Measurements from ENCODE around the gene LHFPL2.

Gene LHFPL2

GRCh38 chr5:78499485-78499884, 149.1 kb downstream of the LHFPL2 start:
- Histone ChIP-seq H3K4me3 (ENCODE audit: low read depth in 1 of 2, low read length in 2 of 2) (no peak overlapping the region), H3K4me1 (ENCODE audit: control insufficient read depth in 1 of 2, insufficient read depth in 2 of 2, low read length in 2 of 2) (peaks cover 33 to 39% of the 10 kb centered on the region in 2 donors), H3K27me3 (ENCODE audit: control insufficient read depth in 1 of 2, insufficient read depth in 2 of 2, low read length in 2 of 2) (no peaks in the 10 kb centered on the region), H3K27ac (ENCODE audit: low read depth, low read length) (no peak overlapping the region), H3K36me3 (ENCODE audit: control insufficient read depth in 1 of 2, insufficient read depth in 2 of 2, low read length in 2 of 2) (no peaks in the 10 kb centered on the region), H3K9ac (ENCODE audit: low read depth in 1 of 2, low read length in 2 of 2) (no peak overlapping the region), H3K9me3 (ENCODE audit: control insufficient read depth in 1 of 2, low read length in 2 of 2) (no peaks in the 10 kb centered on the region)

DNA sequence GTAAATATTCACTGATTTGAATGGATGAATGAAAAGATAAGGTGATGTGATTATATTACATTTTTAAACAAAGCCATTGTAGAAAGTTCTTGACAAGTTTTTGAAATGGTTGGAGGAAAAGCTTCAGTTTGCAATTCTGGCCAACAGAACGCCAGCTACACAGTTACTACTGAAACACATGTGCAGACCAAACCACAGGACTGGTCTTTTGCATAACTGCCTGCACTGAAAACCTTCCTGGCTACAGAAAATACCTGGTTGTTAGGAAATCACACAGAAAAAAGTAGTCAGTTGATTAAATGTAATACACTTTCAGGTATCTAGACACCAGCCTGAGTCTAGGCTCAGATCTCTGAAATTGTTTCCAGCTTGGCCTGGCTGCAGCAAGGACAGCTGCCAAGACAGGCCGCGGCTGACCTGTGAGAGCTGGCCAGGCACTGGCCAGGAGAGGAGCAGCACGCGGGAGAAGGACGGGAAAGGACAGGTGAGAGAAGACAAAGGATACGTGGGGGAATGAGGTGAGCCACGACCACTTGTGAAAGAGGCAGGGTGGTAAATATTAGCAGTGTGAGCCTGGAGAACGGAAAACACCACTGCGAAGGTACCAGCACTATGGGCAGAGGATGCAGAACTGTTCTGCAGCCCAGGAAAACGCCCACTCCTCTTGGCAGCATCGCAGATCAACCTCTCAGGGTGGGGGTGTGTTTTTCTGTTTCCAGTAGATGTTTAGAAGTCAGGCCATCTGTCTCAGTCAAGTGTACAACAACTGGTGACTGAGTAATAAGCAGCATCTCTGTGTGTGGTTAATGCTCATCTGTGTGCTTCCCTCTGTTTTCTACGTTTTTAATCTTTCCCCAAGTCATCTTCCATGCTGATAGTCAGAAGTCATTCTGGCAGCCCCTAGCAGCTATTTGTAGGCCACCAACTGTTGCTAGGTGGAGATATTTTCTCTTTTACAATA, 150.7 kb downstream of the LHFPL2 start:
- Histone ChIP-seq H3K9ac (ENCODE audit: low read depth in 1 of 2, low read length in 2 of 2) (no peak overlapping the region), H3K27me3 (ENCODE audit: control insufficient read depth in 1 of 2, insufficient read depth in 2 of 2, low read length in 2 of 2) (no peaks in the 10 kb centered on the region), H3K9me3 (ENCODE audit: control insufficient read depth in 1 of 2, low read length in 2 of 2) (no peaks in the 10 kb centered on the region), H3K36me3 (ENCODE audit: control insufficient read depth in 1 of 2, insufficient read depth in 2 of 2, low read length in 2 of 2) (no peaks in the 10 kb centered on the region), H3K27ac (ENCODE audit: low read depth, low read length) (no peak overlapping the region), H3K4me1 (ENCODE audit: control insufficient read depth in 1 of 2, insufficient read depth in 2 of 2, low read length in 2 of 2) (peaks cover 32 to 38% of the 10 kb centered on the region in 2 donors), H3K4me3 (ENCODE audit: low read depth in 1 of 2, low read length in 2 of 2) (no peak overlapping the region)

DNA sequence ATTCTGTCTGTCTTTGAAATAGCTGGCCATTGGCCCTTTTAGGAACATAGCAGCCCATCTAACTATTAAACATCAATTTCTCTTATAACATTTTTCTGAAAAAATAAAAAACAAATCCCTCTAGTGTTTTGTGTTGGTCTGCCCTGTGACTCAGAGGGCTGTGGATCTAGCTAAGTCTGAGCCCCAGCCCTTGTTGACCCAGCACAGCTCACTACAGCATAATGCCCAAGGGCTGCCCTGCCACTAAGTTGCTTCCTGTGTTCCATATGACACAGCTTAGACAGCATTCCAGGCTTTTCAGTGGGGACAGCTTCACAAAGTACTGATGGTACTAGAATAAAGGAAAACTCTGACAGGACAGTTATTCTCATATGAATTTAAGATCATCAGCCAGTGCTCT, 152.2 kb downstream of the LHFPL2 start:
- H3K36me3 ChIP-seq (ENCODE audit: control insufficient read depth in 1 of 2, insufficient read depth in 2 of 2, low read length in 2 of 2) = peaks cover 0 to 2% of the 10 kb centered on the region in 2 donors
- H3K9ac ChIP-seq (ENCODE audit: low read depth in 1 of 2, low read length in 2 of 2) = no peak overlapping the region
- H3K4me3 ChIP-seq (ENCODE audit: low read depth in 1 of 2, low read length in 2 of 2) = no peak overlapping the region
- no peak overlapping the region for H3K27ac ChIP-seq (ENCODE audit: low read depth, low read length)
- H3K9me3 ChIP-seq (ENCODE audit: control insufficient read depth in 1 of 2, low read length in 2 of 2) = no peaks in the 10 kb centered on the region
- H3K4me1 ChIP-seq (ENCODE audit: control insufficient read depth in 1 of 2, insufficient read depth in 2 of 2, low read length in 2 of 2) = peaks cover 32 to 38% of the 10 kb centered on the region in 2 donors
- no peaks in the 10 kb centered on the region for H3K27me3 ChIP-seq (ENCODE audit: control insufficient read depth in 1 of 2, insufficient read depth in 2 of 2, low read length in 2 of 2)

DNA sequence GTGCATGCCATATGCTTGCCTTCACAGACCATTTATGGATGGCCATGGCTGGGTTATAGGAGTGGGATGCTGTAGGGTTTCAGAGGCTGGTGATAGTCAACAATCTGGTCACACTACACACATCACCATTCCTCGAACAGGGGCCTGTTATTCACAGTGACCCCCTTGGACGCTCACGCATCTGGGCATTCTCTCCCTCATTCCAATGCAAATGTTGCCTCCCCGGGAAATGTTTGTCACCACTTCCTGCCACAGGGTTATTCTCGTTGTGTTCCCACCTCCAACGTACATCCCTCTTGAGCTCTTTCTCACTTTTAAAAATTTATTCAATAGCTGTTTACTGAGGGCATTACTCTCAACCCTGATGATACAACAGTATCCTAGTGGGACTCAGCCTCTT, 152.8 kb downstream of the LHFPL2 start:
- Histone ChIP-seq H3K27ac (ENCODE audit: low read depth, low read length) (no peak overlapping the region), H3K9me3 (ENCODE audit: control insufficient read depth in 1 of 2, low read length in 2 of 2) (no peaks in the 10 kb centered on the region), H3K4me1 (ENCODE audit: control insufficient read depth in 1 of 2, insufficient read depth in 2 of 2, low read length in 2 of 2) (peaks cover 32 to 38% of the 10 kb centered on the region in 2 donors), H3K4me3 (ENCODE audit: low read depth in 1 of 2, low read length in 2 of 2) (no peak overlapping the region), H3K9ac (ENCODE audit: low read depth in 1 of 2, low read length in 2 of 2) (no peak overlapping the region), H3K27me3 (ENCODE audit: control insufficient read depth in 1 of 2, insufficient read depth in 2 of 2, low read length in 2 of 2) (no peaks in the 10 kb centered on the region), H3K36me3 (ENCODE audit: control insufficient read depth in 1 of 2, insufficient read depth in 2 of 2, low read length in 2 of 2) (peaks cover 0 to 2% of the 10 kb centered on the region in 2 donors)

DNA sequence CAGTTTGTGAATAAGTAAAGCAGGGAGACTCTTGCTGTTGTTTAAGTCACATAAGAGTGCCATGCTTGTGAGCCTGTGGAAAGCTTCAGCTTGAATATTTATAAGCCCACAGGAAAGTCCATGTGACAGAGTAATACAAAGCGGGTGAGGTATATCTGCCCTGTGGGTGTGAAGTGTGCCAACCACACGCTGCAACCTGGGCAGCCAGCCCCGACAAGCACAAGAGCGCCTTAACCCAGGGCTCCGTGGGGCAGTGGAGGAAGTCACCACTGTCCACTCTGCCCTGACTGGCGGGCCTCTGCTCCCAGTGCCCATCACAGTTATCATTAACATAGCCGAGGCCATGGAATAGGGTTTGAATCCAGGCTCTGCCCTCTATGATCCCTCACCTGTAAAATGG, 155.9 kb downstream of the LHFPL2 start:
- Histone ChIP-seq H3K4me1 (ENCODE audit: control insufficient read depth in 1 of 2, insufficient read depth in 2 of 2, low read length in 2 of 2) (peaks cover 21 to 26% of the 10 kb centered on the region in 2 donors), H3K9ac (ENCODE audit: low read depth in 1 of 2, low read length in 2 of 2) (no peak overlapping the region), H3K9me3 (ENCODE audit: control insufficient read depth in 1 of 2, low read length in 2 of 2) (no peaks in the 10 kb centered on the region), H3K27ac (ENCODE audit: low read depth, low read length) (no peak overlapping the region), H3K36me3 (ENCODE audit: control insufficient read depth in 1 of 2, insufficient read depth in 2 of 2, low read length in 2 of 2) (peaks cover 16 to 19% of the 10 kb centered on the region in 2 donors), H3K27me3 (ENCODE audit: control insufficient read depth in 1 of 2, insufficient read depth in 2 of 2, low read length in 2 of 2) (no peaks in the 10 kb centered on the region), H3K4me3 (ENCODE audit: low read depth in 1 of 2, low read length in 2 of 2) (no peak overlapping the region)

DNA sequence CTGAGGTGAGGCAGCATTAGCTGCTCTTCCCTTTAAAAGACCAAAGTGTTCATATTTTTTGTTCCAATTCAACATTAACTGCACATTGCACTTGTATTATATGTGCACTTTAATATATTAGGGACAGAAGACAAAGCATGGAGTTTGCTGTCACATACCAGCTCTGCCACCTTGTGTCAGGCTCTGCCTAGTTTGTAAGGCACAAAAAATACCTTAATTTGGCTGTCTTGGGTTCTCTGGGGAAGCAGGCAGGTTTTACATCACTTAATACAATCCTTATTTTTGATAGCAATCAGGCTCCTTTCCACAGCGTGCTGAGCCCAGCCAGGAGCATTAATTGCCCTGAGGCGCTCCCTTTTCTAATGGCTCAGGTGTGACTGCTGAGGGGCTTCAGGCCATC, 156.3 kb downstream of the LHFPL2 start:
- Histone ChIP-seq H3K4me3 (ENCODE audit: low read depth in 1 of 2, low read length in 2 of 2) (no peak overlapping the region), H3K9ac (ENCODE audit: low read depth in 1 of 2, low read length in 2 of 2) (no peak overlapping the region), H3K27me3 (ENCODE audit: control insufficient read depth in 1 of 2, insufficient read depth in 2 of 2, low read length in 2 of 2) (no peaks in the 10 kb centered on the region), H3K27ac (ENCODE audit: low read depth, low read length) (no peak overlapping the region), H3K36me3 (ENCODE audit: control insufficient read depth in 1 of 2, insufficient read depth in 2 of 2, low read length in 2 of 2) (peaks cover 20 to 24% of the 10 kb centered on the region in 2 donors), H3K9me3 (ENCODE audit: control insufficient read depth in 1 of 2, low read length in 2 of 2) (no peaks in the 10 kb centered on the region), H3K4me1 (ENCODE audit: control insufficient read depth in 1 of 2, insufficient read depth in 2 of 2, low read length in 2 of 2) (peaks cover 19 to 22% of the 10 kb centered on the region in 2 donors)

GRCh38 chr5:78490709-78491485, 157.7 kb downstream of the LHFPL2 start:
- Histone ChIP-seq H3K27me3 (ENCODE audit: control insufficient read depth in 1 of 2, insufficient read depth in 2 of 2, low read length in 2 of 2) (no peaks in the 10 kb centered on the region), H3K9me3 (ENCODE audit: control insufficient read depth in 1 of 2, low read length in 2 of 2) (no peaks in the 10 kb centered on the region), H3K27ac (ENCODE audit: low read depth, low read length) (no peak overlapping the region), H3K4me1 (ENCODE audit: control insufficient read depth in 1 of 2, insufficient read depth in 2 of 2, low read length in 2 of 2) (peaks cover 6 to 11% of the 10 kb centered on the region in 2 donors), H3K9ac (ENCODE audit: low read depth in 1 of 2, low read length in 2 of 2) (no peak overlapping the region), H3K4me3 (ENCODE audit: low read depth in 1 of 2, low read length in 2 of 2) (no peak overlapping the region), H3K36me3 (ENCODE audit: control insufficient read depth in 1 of 2, insufficient read depth in 2 of 2, low read length in 2 of 2) (peaks cover 21 to 33% of the 10 kb centered on the region in 2 donors)

GRCh38 chr5:78487846-78488245, 160.7 kb downstream of the LHFPL2 start:
- Histone ChIP-seq H3K27ac (ENCODE audit: low read depth, low read length) (no peak overlapping the region), H3K4me3 (ENCODE audit: low read depth in 1 of 2, low read length in 2 of 2) (no peak overlapping the region), H3K4me1 (ENCODE audit: control insufficient read depth in 1 of 2, insufficient read depth in 2 of 2, low read length in 2 of 2) (no peaks in the 10 kb centered on the region), H3K27me3 (ENCODE audit: control insufficient read depth in 1 of 2, insufficient read depth in 2 of 2, low read length in 2 of 2) (no peaks in the 10 kb centered on the region), H3K36me3 (ENCODE audit: control insufficient read depth in 1 of 2, insufficient read depth in 2 of 2, low read length in 2 of 2) (peaks cover 21 to 33% of the 10 kb centered on the region in 2 donors), H3K9ac (ENCODE audit: low read depth in 1 of 2, low read length in 2 of 2) (no peak overlapping the region), H3K9me3 (ENCODE audit: control insufficient read depth in 1 of 2, low read length in 2 of 2) (no peaks in the 10 kb centered on the region)

GRCh38 chr5:78486218-78486617, 162.4 kb downstream of the LHFPL2 start:
- Histone ChIP-seq H3K27ac (ENCODE audit: low read depth, low read length) (no peak overlapping the region), H3K27me3 (ENCODE audit: control insufficient read depth in 1 of 2, insufficient read depth in 2 of 2, low read length in 2 of 2) (no peaks in the 10 kb centered on the region), H3K4me3 (ENCODE audit: low read depth in 1 of 2, low read length in 2 of 2) (no peak overlapping the region), H3K4me1 (ENCODE audit: control insufficient read depth in 1 of 2, insufficient read depth in 2 of 2, low read length in 2 of 2) (no peaks in the 10 kb centered on the region), H3K36me3 (ENCODE audit: control insufficient read depth in 1 of 2, insufficient read depth in 2 of 2, low read length in 2 of 2) (peaks cover 21 to 31% of the 10 kb centered on the region in 2 donors), H3K9me3 (ENCODE audit: control insufficient read depth in 1 of 2, low read length in 2 of 2) (no peaks in the 10 kb centered on the region), H3K9ac (ENCODE audit: low read depth in 1 of 2, low read length in 2 of 2) (no peak overlapping the region)
